Motor neuron (in vitro differentiated cells): ENCODE data around the gene GATA3. TPM values are rescaled to one million over a fixed set of nuclear protein-coding genes. Genes with fewer than 3 reads are reported as not detected.

Experiments used
- ATAC-seq, 8 experiments: fragments of 200-7000 bp; cut with Tn5 transposase; replicated peaks in 6 of 8; 2 replicates each; pipeline ENCODE4 v1.8.0; 2021; ENCODE audit warnings: mild to moderate bottlenecking in 8 of 8, moderate library complexity in 8 of 8
- H3K27ac ChIP-seq, 2 donors: fragments of 250-450 bp; sonication (Bioruptor Pico); 2 replicates each; pipeline ENCODE4 v1.9.0; 2021; ENCODE audit warnings: antibody characterized with exemption in 2 of 2, mild to moderate bottlenecking in 2 of 2, moderate library complexity in 1 of 2
- H3K4me1 ChIP-seq, 2 donors: fragments of 250-450 bp; sonication (Bioruptor Pico); replicated peaks in 1 of 2; 2 replicates each; pipeline ENCODE4 v1.6.1; 2021; ENCODE audit warnings: antibody characterized with exemption in 2 of 2, mild to moderate bottlenecking in 2 of 2, moderate library complexity in 1 of 2
- H3K4me3 ChIP-seq, 5 donors: fragments of 250-450 bp; sonication (Bioruptor Pico); 2 replicates each; pipeline ENCODE4 v1.9.0; 2021; ENCODE audit warnings: antibody characterized with exemption in 5 of 5, mild to moderate bottlenecking in 5 of 5, moderate library complexity in 4 of 5
- WGBS, 10 experiments: fragments of 450-650 bp; shearing (Covaris generic); methylation state at CpG; one replicate each; pipeline ENCODE4 v1.0.0; 2022; 5-methylcytosine and 5-hydroxymethylcytosine counted together
- in situ Hi-C, 9 experiments: fragments of 400-800 bp; cut with MboI; loops; one replicate each; pipeline ENCODE4 v1.15.0; 2021; ENCODE audit warnings: low sequenced_read_pairs in 9 of 9, low pct_unique_long_range_greater_than_20kb in 2 of 9; ENCODE audit not compliant: unreplicated experiment in 9 of 9
- total RNA-seq, 8 experiments: library from RNA; unstranded; fragments of 300-600 nt; gene quantifications; 2 replicates each; pipeline versions ENCODE4 v1.2.3 to v1.2.4, GENCODE V29; 2022

Gene GATA3
- total RNA-seq, 8 experiments from 2014 or later: 0.11 to 3.2 (median 0.42) TPM

DNA sequence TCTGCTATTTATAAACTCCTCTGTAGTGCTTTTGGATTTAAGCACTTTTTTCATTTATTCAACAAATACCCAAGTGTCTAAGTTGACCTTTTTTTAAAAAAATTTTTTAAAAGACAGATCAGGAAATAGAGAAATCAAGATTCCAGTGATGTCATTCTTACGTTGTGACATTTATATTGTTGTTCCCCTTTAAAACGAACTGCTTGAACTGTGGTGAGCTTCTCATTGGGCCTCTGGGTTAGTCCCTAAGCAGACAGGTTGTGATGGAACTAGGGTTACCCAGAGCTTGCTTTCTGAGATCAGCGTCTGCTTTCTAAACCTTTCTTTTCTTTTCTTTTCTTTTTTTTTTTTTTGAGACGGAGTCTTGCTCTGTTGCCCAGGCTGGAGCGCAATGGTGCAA is 22.4 kb downstream of the GATA3 start:
- in situ Hi-C loops: no loop called here
- no peak overlapping the region for H3K4me3 ChIP-seq
- no peak overlapping the region for H3K27ac ChIP-seq
- WGBS, 10 experiments: 56 to 100% (median 84%) methylated on average over 1 to 5 of the region's 5 CpGs
- no peak for ATAC-seq
- H3K4me1 ChIP-seq: no peaks in the 10 kb centered on the region

DNA sequence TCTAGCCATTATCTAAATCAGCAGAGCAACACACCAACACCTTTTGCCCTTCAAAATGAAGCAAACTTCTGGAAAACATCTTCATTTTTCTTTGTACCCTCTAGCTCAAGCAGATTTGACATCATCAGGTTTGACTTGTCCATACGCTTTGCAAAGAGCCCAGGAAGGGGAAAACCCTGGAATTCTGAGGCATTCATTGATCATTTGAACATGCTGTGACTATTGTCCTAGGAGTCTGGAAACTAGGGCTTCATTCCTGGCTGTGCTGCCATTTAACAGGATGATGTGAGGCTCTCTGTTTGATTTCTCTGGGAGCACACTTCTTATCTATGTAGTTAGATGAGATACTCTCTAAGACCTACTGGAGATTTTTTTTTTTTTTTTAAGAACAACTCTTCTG is 23.5 kb downstream of the GATA3 start:
- in situ Hi-C loops: no loop called here
- H3K27ac ChIP-seq: no peak overlapping the region
- H3K4me1 ChIP-seq: no peaks in the 10 kb centered on the region
- no peak for ATAC-seq
- 17 to 100% (median 100%) methylated on average over 1 of the region's 1 CpG; no CpG with 5 or more reads in 5 of the 10 experiments for WGBS, 10 experiments
- H3K4me3 ChIP-seq: no peak overlapping the region

DNA sequence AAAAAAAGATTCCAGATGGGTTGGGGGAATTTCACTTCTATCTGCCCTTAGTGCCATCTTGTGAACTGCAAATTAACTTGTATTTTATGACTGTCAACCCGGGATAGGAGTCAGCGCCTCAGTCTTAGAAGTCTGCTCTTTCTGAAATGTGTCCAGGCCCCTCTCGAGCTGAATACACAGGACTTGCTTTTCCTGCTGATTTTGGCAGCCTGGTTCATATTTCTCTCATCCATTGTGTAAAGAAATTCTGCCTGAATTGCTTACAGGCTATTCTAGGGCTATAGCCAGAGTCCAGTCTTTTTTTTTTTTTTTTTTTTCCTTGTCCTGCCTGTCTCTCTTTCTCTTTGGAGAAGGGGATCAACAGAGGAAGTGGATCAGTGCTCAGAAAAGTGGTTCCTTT is 24.6 kb downstream of the GATA3 start:
- Histone ChIP-seq H3K4me1 (no peaks in the 10 kb centered on the region), H3K4me3 (no peak overlapping the region), H3K27ac (no peak overlapping the region)
- no peak for ATAC-seq
- in situ Hi-C loops: no loop called here
- 7 to 85% (median 81%) methylated on average over 1 to 3 of the region's 3 CpGs for WGBS, 10 experiments

DNA sequence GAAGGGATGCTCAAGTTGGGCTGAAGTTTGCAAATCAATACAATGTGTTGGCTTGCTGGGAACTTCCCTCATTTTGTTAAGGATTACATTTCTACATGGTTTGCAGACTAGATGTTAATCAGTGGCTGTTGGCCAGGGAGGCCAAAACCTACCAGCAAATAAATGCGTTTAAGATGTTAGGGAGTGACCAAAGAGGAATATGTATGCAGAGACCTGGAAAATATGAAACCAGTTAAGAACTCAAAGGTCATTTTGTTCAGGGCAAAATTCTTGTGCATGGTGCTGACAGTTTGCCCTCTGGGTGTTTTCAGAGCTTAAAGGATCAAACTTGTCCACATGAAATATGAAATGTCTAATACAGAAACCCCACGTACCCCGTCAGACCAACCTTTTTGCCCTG is 30.3 kb downstream of the GATA3 start:
- H3K27ac ChIP-seq: no peak overlapping the region
- in situ Hi-C loops: no loop called here
- WGBS, 10 experiments: 0 to 100% (median 72%) methylated on average over 1 to 3 of the region's 3 CpGs; no CpG with 5 or more reads in 2 of the 10 experiments

DNA sequence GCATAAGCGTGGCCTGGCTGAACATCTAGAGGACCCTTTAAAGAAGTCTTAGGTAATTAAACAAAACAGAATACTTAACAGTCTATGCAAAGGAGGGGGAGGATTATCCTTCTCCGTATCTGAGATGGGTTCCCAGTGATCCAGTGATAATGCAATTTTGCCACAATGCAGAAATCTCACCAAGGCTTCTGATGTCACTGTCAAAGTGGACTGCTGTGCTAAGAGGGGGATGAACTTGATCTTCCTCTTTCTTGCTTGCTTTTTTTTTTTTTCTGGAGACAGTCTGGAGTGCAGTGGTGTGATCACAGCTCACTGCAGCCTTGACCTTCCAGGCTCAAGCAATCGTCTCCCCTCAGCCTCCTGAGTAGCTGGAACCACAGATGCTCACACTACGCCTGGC is 30.8 kb downstream of the GATA3 start:
- ATAC-seq: peak in 2 of 8 experiments; percentile 20 to 52
- 0 to 97% (median 80%) methylated on average over 1 to 3 of the region's 4 CpGs; no CpG with 5 or more reads in 3 of the 10 experiments for WGBS, 10 experiments
- no peak overlapping the region for H3K27ac ChIP-seq
- peaks cover 0 to 5% of the 10 kb centered on the region in 2 donors for H3K4me1 ChIP-seq
- in situ Hi-C loops: no loop called here
- no peak overlapping the region for H3K4me3 ChIP-seq

More for the DNA sequence above, 30.3 kb downstream of the GATA3 start:
- ATAC-seq: peak in 3 of 8 experiments; percentile 89 to 92 (median 90)
- peaks cover 0 to 5% of the 10 kb centered on the region in 2 donors for H3K4me1 ChIP-seq
- no peak overlapping the region for H3K4me3 ChIP-seq

DNA sequence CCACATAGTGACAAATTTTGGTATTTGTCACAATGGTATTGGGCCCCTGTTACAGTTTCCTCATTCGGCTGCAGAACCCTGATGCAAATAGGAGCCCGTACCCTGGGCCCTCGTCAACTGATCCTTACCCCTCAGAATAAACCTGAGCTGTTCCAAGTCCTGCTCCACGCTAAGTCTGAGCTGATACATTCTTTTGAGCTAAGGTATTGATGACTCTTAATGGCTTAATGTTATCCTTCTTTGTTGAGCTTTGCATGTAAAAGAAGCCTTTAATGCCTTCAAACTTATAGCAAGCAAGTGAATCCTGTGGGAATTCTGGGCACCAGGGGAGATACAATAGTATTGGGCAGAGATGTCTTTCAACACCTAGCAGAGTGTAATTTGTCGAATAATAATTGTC is 31.8 kb downstream of the GATA3 start:
- WGBS, 10 experiments: 2 to 100% (median 75%) methylated on average over 1 to 5 of the region's 5 CpGs
- peaks cover 0 to 5% of the 10 kb centered on the region in 2 donors for H3K4me1 ChIP-seq
- in situ Hi-C loops: no loop called here
- ATAC-seq: no peak
- H3K4me3 ChIP-seq: no peak overlapping the region
- H3K27ac ChIP-seq: no peak overlapping the region

DNA sequence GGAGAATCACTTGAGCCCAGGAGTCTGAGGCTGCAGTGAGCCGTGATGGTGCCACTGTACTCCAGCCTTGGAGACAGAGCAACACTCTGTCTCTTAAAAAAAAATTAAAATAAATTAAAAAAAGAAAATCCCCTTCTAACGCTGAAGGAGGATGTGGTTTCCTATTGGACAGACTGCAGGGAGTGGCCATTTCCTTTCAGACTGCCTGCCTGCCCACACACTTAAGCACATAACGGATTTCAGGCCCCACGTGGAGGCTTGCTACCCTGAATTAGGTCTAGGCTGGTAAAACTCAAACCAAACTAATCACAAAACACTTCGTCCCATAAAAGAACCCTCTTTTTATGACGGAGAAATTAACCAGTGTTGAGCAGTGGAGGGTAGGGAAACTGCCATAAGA is 34.0 kb downstream of the GATA3 start:
- H3K4me3 ChIP-seq: no peak overlapping the region
- no peak for ATAC-seq
- peaks cover 0 to 5% of the 10 kb centered on the region in 2 donors for H3K4me1 ChIP-seq
- no peak overlapping the region for H3K27ac ChIP-seq
- in situ Hi-C loops: no loop called here
- 9 to 100% (median 83%) methylated on average over 1 to 6 of the region's 6 CpGs; no CpG with 5 or more reads in 1 of the 10 experiments for WGBS, 10 experiments

DNA sequence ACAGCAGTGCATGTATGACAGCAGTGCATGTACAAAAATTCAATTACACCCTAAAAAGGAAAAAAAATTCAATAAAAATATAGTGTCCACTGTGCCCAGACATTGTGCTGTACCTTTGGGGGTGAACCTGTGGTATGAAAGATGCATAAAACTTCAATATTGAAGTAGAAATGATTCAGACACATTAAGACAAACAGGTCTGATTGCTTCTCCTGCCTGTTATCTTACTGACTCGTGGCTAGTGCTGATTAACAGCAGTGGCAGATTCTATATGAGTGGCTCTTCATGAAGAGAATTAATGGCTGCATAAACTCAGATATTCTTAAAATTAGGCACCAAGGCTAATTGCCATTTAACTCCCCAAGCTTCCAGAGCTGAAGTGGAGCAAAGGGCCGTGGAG is 37.9 kb downstream of the GATA3 start:
- in situ Hi-C loops: no loop called here
- no peak overlapping the region for H3K4me3 ChIP-seq
- no peak overlapping the region for H3K27ac ChIP-seq
- H3K4me1 ChIP-seq: peaks cover 0 to 3% of the 10 kb centered on the region in 2 donors
- 0 to 88% (median 73%) methylated on average over 1 to 2 of the region's 2 CpGs; no CpG with 5 or more reads in 3 of the 10 experiments for WGBS, 10 experiments
- ATAC-seq: no peak

DNA sequence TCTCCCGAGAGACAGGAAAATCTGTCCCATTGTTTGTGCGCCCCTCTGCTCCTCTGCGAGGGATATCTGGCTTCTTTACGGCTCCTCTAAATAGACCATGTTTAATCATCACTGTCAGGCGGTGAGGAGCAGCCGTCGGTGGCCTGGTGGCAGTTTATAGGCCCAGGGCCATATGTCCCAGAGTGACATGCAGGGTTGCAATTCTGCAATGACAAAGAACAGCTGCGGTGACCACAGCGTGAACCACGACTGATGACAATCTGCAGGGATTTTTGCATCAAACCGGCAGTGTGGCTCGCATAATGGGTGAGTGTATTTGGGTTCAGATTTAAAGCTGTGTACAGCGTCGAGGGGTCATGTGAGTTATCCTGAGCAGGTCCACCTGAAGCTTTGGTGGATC is 41.5 kb downstream of the GATA3 start:
- Histone ChIP-seq H3K4me3 (no peak overlapping the region), H3K4me1 (peaks cover 0 to 3% of the 10 kb centered on the region in 2 donors), H3K27ac (peak overlapping the region; percentile 1 to 30)
- ATAC-seq: peak in 3 of 8 experiments; percentile 93 to 99 (median 98)
- in situ Hi-C loops: no loop called here
- 20 to 93% (median 40%) methylated on average over 1 to 8 of the region's 14 CpGs; no CpG with 5 or more reads in 3 of the 10 experiments for WGBS, 10 experiments

DNA sequence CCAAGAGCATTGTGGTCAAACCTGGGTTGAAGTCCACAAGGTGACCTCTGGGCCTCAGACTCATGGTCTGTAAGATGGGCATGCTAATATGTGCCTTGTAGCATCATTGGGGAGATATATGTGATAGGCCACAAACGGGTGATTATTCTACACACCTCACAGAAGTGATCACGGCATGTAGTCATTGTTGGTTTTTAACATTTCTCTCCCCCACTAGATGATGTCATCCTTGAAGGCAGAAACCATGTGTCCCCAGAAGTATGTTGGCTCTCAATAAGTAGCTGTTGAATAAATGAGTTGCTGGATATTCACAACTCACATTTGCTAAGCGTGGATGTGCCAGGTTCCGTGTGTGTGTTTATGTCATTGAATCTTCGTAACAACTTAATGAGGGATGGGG is 42.4 kb downstream of the GATA3 start:
- peaks cover 0 to 3% of the 10 kb centered on the region in 2 donors for H3K4me1 ChIP-seq
- no peak overlapping the region for H3K4me3 ChIP-seq
- 11 to 100% (median 93%) methylated on average over 1 to 5 of the region's 5 CpGs; no CpG with 5 or more reads in 2 of the 10 experiments for WGBS, 10 experiments
- no peak for ATAC-seq
- H3K27ac ChIP-seq: no peak overlapping the region
- in situ Hi-C loops: no loop called here

DNA sequence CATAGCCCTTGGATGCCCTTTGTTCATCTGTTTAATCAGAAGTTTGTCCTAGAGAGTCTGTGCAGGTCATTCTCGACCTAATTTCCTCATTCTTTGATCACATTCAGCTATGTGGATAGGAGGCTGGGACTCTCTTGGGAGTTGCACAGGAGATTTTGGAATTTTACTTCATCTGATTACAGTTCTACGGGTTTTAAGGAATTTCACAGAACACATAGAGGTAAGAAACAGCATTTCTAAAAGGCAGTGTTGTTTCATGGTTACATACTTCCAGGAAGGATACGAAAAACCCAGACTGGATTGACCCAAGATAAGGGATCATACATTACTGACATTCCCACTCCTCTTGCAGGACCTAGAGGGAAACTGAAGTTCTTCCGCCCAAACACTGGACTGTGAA is 45.9 kb downstream of the GATA3 start:
- Histone ChIP-seq H3K4me1 (peaks cover 0 to 3% of the 10 kb centered on the region in 2 donors), H3K4me3 (no peak overlapping the region), H3K27ac (no peak overlapping the region)
- in situ Hi-C loops: no loop called here
- no peak for ATAC-seq
- WGBS, 10 experiments: 0 to 100% (median 42%) methylated on average over 1 to 4 of the region's 4 CpGs; no CpG with 5 or more reads in 2 of the 10 experiments

DNA sequence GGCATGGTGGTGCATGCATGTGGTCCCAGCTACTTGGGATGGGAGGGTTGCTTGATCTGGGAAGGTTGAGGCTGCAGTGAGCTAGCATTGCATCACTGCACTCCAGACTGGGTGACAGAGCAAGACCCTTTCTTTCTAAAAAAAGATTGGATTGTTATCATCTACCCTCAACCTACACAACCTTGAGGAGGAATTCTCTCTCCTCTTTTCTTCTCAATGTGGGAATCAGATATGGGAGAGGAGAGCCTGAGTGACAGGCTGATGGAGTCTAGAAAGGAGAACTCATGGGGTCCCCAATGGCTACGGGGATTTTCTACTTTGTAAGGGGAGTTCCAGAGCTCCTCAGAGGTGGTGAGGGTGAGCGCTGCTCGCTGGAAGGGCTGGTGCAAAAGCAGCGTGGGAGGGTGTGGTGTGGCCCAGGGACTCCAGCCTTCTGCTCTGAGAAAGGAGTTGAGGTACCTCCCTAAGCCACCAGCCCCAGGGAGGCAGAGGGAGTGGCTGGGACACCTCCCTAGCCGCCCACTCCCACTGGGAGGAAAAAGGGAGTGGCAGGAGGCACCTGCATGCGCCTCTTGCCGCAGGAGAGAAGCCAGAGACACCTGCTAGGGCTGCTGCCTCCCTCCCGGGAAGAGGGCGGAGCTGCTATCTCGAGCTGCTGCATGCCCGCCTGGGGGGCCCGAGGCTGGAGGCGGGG is 48.4 kb downstream of the GATA3 start:
- in situ Hi-C loops: no loop called here
- no peak overlapping the region for H3K4me3 ChIP-seq
- peak in 1 of 8 experiments; percentile 52 for ATAC-seq
- WGBS, 10 experiments: 0 to 80% (median 8%) methylated on average over 1 to 5 of the region's 13 CpGs; no CpG with 5 or more reads in 7 of the 10 experiments
- H3K27ac ChIP-seq: no peak overlapping the region
- H3K4me1 ChIP-seq: no peaks in the 10 kb centered on the region

DNA sequence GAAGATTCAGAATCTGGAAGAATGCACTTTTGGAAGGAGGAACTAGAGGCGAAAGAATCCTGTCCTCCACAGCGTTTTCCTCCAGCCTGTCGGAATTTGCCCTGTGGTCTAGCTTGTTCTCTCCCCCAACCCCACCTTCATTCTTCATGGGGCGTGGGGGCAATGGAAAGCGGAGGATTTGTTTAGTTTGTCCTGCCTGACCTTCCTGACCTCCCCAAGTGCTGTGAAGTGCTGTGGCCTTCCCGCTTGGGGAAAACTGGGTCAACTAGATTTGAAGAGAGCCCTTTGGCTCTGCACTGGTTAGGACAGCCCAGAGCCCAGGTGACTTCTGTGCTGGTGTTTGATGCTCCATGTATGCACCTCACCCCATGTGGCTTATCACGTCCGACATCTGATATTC is 49.1 kb downstream of the GATA3 start:
- no peak for ATAC-seq
- WGBS, 10 experiments: 20 to 100% (median 72%) methylated on average over 1 to 7 of the region's 8 CpGs; no CpG with 5 or more reads in 3 of the 10 experiments
- Histone ChIP-seq H3K4me1 (no peaks in the 10 kb centered on the region), H3K27ac (no peak overlapping the region), H3K4me3 (no peak overlapping the region)
- in situ Hi-C loops: no loop called here

DNA sequence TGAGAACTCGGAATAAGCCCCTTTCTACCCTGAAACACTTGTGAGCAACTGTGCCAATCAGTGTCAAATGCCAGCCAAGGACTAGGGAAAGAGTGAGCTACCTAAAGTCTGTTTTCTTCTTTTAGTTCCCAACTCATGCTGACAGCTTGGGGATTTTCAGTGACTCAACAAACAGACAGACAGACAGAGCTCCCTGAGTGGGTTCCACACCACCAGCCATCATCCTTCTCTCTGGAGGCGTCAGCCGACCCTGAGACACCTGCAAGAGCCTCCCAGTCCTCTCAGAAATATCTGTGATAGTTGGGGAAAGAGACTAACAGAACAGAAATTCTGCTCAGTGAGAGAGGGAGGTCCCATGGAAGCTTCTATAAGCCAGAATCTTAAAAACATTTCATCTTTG is 49.5 kb downstream of the GATA3 start:
- WGBS, 10 experiments: 17 to 92% (median 81%) methylated on average over 1 to 3 of the region's 3 CpGs; no CpG with 5 or more reads in 4 of the 10 experiments
- in situ Hi-C loops: no loop called here
- H3K4me3 ChIP-seq: no peak overlapping the region
- H3K4me1 ChIP-seq: no peaks in the 10 kb centered on the region
- ATAC-seq: no peak
- no peak overlapping the region for H3K27ac ChIP-seq
